ENCODE data around the gene FBXO24.

DNA sequence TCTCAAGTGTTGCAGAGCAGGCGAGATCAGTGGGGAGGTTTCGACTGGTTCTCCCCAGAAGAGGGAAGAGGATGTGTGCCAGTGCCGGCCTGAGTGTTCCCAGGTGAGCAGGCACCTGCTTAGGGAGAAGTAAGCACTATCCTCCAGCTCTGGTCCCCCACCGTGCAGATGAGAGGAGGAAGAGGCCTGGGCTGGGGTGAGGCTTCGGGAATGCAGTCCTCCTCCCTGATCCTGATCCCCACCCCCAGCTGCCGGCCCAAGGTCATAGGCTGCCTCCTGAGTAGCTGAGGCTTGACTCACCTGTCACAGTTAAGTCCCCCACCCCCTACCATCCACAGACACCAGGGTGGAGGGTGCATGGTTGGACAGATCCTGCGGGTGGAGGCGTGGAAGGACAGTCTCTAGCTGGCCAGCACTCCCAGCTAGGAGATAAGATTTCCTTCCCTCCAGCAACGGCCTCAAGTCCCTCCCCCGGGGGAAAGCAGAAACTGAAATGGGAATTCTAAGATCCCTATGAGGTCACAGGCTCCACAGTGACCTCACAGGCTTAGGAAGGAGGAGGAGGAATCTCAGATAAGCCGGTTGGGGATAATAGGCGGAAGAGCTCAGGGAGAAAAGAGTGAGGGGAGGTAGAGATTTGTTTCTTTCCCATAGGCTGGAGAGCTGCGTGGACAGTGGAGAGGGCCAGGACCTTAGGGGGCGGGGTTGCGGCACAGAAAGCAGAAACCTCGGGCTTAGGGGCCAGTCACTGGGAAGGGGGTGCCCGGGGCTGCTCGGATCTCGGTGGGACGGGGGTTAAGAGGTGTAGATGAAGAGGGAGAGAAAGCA lies 1.2 kb upstream of the FBXO24 start:
- TF ChIP-seq, protein P1, sequence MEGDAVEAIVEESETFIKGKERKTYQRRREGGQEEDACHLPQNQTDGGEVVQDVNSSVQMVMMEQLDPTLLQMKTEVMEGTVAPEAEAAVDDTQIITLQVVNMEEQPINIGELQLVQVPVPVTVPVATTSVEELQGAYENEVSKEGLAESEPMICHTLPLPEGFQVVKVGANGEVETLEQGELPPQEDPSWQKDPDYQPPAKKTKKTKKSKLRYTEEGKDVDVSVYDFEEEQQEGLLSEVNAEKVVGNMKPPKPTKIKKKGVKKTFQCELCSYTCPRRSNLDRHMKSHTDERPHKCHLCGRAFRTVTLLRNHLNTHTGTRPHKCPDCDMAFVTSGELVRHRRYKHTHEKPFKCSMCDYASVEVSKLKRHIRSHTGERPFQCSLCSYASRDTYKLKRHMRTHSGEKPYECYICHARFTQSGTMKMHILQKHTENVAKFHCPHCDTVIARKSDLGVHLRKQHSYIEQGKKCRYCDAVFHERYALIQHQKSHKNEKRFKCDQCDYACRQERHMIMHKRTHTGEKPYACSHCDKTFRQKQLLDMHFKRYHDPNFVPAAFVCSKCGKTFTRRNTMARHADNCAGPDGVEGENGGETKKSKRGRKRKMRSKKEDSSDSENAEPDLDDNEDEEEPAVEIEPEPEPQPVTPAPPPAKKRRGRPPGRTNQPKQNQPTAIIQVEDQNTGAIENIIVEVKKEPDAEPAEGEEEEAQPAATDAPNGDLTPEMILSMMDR (IDR thresholded peaks at IDR 0.05; ENCODE audit: poor library complexity) = no peak
- TF ChIP-seq EZH2 (IDR thresholded peaks at IDR 0.05; ENCODE audit: borderline replicate concordance) = no peak

All from hepatocyte (in vitro differentiated cells).